ENCODE data around the gene MS4A13.
"Not testable (repeated sequence)": the region's sequence is repeated elsewhere in the genome, so short reads cannot be mapped to it uniquely, and the experiment has no call there.

MS4A13 gene

GRCh38 chr11:60532383-60532782 lies 17.2 kb downstream of the MS4A13 start:
- not testable (repeated sequence) for DNase-seq

GRCh38 chr11:60538627-60539026 lies 23.4 kb downstream of the MS4A13 start:
- DNase-seq: not testable (repeated sequence)

GRCh38 chr11:60544077-60544476 lies 28.9 kb downstream of the MS4A13 start:
- no peak for DNase-seq

DNA sequence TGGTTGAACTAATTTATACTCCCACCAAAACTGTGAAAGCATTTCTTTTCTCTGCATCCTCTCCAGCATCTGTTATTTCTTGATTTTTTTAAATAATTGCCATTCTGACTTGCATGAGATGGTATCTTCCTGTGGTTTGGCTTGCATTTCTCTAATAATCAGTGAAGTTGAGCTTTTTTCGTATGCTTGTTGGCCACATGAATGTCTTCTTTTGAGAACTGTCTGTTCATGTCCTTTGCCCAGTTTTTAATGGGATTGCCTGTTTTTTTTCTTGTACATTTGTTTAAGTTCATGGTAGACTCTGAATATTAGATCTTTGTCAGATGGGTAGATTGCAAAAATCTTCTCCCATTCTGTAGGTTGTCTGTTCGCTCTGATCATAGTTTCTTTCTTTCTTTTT lies 46.1 kb downstream of the MS4A13 start:
- no peak for DNase-seq

DNA sequence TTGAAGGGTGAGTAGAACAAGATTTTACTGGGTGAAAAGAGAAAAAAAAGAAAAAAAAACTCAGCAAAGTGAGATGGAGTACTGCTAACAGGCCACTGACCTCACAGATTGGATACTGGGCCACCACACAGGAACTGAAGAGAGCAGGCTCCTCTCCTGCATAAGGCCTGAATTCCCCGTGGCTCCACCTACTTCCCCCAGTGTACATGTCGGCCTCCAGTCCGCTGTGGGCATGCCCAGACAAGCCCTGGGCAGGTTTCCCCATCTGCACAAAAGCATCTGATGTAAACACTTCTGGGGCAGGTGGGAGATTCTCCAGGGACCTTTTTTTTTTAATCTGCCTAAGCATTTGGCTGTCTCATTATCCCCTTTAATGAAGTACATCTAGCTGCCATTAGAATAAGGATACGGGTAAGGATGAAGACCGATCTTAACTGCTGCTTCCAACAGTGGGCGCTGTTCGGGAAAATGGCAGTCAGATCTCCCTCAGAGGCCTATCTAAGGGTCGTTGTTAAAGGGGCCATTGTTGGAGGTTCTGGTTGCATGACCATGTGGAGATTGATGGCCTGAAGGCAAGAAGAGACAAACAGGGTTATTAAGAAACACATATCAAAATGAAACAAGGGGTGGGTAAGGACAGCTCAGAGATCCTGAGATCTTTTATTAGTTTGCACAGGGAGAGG lies 48.5 kb downstream of the MS4A13 start:
- DNase-seq: no peak

DNA sequence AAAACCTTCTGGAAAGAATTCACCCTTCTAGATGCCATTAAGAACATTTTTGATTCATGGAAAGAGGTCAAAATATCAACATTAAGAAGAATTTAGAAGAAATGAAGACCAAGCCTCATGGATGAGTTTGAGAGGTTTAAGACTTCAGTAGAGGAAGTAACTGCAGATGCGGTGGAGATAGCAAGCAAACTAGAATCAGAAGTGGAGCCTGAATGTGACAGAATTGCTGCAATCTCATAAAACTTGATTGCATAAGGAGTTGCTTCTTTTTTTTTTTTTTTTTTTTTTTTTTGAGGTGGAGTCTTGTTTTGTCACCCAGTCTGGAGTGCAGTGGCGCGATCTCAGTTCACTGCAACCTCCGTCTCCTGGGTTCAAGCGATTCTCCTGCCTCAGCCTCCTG lies 51.6 kb downstream of the MS4A13 start:
- DNase-seq: peak; percentile 70

- no peak for DNase-seq
Observed at GRCh38 chr11:60570970-60571369, 55.8 kb downstream of the MS4A13 start.

- no peak for DNase-seq
Observed at GRCh38 chr11:60589611-60590010, 74.4 kb downstream of the MS4A13 start.
